ENCODE measurements around the gene ABCA13.

Gene ABCA13

DNA sequence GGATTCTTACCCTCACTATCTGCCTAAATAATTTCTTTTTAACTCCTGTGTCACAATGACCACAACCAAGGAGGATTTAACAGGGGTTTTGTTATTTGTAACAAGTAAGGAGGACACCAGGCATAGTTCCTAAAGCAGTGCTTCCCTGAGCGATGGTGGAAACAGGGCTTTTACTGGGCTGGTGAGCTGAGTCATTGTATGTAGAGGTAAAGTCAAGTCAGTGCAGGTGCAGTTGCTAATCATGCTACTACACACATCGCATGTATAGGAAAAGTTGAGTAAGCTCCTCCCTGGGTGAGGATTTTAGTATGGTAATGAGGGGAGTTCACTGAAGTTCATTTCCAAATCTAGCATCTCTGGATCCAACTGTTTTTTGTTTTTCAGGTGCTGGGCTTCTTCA lies 22.9 kb upstream of the ABCA13 start:
- Histone ChIP-seq H3K27ac (ENCODE audit: low read length) (no peak overlapping the region), H3K4me1 (ENCODE audit: control insufficient read depth in 1 of 2, insufficient read depth in 2 of 2, low read length in 2 of 2) (no peaks in the 10 kb centered on the region), H3K4me3 (ENCODE audit: low read depth in 1 of 2, low read length in 2 of 2) (no peak overlapping the region), H3K27me3 (ENCODE audit: low read depth, low read length) (no peaks in the 10 kb centered on the region), H3K36me3 (ENCODE audit: control insufficient read depth in 1 of 2, insufficient read depth in 2 of 2, low read length in 2 of 2) (no peaks in the 10 kb centered on the region), H3K9me3 (ENCODE audit: control insufficient read depth in 1 of 2, low read length in 2 of 2) (no peaks in the 10 kb centered on the region)

DNA sequence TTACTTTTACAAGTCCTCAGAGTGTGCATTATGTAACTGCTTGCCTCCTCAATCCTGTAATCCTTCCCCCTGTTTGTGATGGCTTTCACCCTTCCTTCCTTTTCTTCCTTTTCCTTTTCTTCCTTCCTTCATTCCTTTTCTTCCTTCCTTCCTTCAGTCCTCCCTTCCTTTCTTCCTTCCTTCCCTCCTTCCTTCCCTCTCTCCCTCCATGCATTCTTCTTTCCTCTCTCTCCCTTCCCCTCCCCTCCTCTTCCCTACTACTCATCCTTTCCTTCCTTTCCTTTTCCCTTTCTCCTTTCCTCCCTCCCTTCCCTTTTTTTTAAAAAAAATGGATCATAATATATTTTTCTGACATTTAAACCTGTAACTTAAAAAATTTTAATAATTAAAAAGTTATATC lies 22.2 kb upstream of the ABCA13 start:
- Histone ChIP-seq H3K27me3 (ENCODE audit: low read depth, low read length) (no peaks in the 10 kb centered on the region), H3K4me1 (ENCODE audit: control insufficient read depth in 1 of 2, insufficient read depth in 2 of 2, low read length in 2 of 2) (no peaks in the 10 kb centered on the region), H3K36me3 (ENCODE audit: control insufficient read depth in 1 of 2, insufficient read depth in 2 of 2, low read length in 2 of 2) (no peaks in the 10 kb centered on the region), H3K4me3 (ENCODE audit: low read depth in 1 of 2, low read length in 2 of 2) (no peak overlapping the region), H3K9me3 (ENCODE audit: control insufficient read depth in 1 of 2, low read length in 2 of 2) (no peaks in the 10 kb centered on the region), H3K27ac (ENCODE audit: low read length) (no peak overlapping the region)

DNA sequence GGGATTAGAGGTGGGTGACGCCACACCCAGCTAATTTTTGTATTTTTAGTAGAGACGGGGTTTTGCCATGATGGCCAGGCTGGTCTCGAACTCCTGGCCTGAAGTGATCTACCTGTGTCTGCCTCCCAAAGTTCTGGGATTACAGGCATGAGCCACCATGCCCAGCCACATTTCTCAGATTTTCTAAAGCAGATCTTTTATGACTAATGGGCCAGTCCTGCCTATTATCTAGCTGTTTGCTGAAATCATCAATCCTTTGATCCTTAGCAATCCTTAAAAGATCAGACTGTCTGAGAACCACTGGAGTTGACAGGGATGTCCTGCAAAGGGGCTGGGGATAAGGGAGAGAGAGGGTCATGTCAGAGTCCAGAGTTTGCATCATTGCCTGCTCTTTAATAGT lies 21.2 kb upstream of the ABCA13 start:
- Histone ChIP-seq H3K27ac (ENCODE audit: low read length) (no peak overlapping the region), H3K4me1 (ENCODE audit: control insufficient read depth in 1 of 2, insufficient read depth in 2 of 2, low read length in 2 of 2) (no peaks in the 10 kb centered on the region), H3K27me3 (ENCODE audit: low read depth, low read length) (no peaks in the 10 kb centered on the region), H3K4me3 (ENCODE audit: low read depth in 1 of 2, low read length in 2 of 2) (no peak overlapping the region), H3K9me3 (ENCODE audit: control insufficient read depth in 1 of 2, low read length in 2 of 2) (no peaks in the 10 kb centered on the region), H3K36me3 (ENCODE audit: control insufficient read depth in 1 of 2, insufficient read depth in 2 of 2, low read length in 2 of 2) (no peaks in the 10 kb centered on the region)

DNA sequence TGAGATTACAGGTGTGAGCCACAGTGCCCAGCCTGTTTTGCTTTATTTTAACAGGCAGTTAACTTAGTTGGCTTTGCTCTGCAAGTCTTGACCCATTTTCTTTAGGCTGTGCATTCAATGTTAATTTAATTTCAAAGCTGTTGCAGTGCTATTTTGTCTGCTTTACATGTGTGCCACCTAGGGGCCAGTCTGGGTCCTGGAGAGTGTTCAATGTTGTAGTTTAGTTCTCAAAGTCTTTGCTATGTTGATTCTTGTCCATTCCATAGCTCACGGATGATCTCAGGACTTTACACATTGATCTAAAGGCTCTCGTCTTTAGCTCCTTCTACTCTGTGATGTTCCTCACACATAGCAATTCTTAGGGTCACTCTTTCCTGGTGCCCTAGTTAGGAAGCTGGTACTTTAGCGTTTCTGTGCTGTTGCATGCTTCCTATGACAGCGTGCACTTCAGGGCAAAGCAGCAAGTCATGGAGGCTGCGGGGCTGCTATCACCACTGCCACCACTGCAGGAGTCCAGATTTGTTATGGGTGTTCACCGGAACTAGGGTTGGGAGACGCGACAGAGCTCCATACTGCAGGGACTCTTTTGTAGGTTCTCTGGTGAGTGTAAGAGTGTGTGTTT lies 16.4 kb upstream of the ABCA13 start:
- no peaks in the 10 kb centered on the region for H3K36me3 ChIP-seq (ENCODE audit: control insufficient read depth in 1 of 2, insufficient read depth in 2 of 2, low read length in 2 of 2)
- H3K9me3 ChIP-seq (ENCODE audit: control insufficient read depth in 1 of 2, low read length in 2 of 2): no peaks in the 10 kb centered on the region
- H3K27me3 ChIP-seq (ENCODE audit: low read depth, low read length): no peaks in the 10 kb centered on the region
- H3K27ac ChIP-seq (ENCODE audit: low read length): no peak overlapping the region
- no peak overlapping the region for H3K4me3 ChIP-seq (ENCODE audit: low read depth in 1 of 2, low read length in 2 of 2)
- H3K4me1 ChIP-seq (ENCODE audit: control insufficient read depth in 1 of 2, insufficient read depth in 2 of 2, low read length in 2 of 2): no peaks in the 10 kb centered on the region

DNA sequence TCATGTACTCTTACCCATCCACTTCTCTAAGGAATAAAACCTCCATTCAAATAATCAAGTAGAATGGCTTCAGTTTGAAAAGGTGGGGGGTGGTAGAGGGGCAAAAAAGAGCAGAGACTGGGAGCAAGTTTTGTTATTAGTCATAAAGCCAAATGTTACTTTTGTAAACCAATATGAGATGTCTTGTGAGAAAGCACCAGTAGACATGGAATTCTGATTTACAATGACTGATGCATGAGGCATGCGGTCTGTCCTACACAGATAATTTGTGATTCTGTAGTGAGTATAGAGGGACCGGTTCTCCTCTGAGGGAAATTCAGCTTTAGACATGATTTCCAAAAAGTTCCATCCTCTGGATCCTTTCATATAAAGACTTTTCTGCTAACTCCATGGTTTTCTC lies 12.9 kb upstream of the ABCA13 start:
- Histone ChIP-seq H3K36me3 (ENCODE audit: control insufficient read depth in 1 of 2, insufficient read depth in 2 of 2, low read length in 2 of 2) (no peaks in the 10 kb centered on the region), H3K27me3 (ENCODE audit: low read depth, low read length) (no peaks in the 10 kb centered on the region), H3K27ac (ENCODE audit: low read length) (no peak overlapping the region), H3K9me3 (ENCODE audit: control insufficient read depth in 1 of 2, low read length in 2 of 2) (no peaks in the 10 kb centered on the region), H3K4me1 (ENCODE audit: control insufficient read depth in 1 of 2, insufficient read depth in 2 of 2, low read length in 2 of 2) (no peaks in the 10 kb centered on the region), H3K4me3 (ENCODE audit: low read depth in 1 of 2, low read length in 2 of 2) (no peak overlapping the region)

DNA sequence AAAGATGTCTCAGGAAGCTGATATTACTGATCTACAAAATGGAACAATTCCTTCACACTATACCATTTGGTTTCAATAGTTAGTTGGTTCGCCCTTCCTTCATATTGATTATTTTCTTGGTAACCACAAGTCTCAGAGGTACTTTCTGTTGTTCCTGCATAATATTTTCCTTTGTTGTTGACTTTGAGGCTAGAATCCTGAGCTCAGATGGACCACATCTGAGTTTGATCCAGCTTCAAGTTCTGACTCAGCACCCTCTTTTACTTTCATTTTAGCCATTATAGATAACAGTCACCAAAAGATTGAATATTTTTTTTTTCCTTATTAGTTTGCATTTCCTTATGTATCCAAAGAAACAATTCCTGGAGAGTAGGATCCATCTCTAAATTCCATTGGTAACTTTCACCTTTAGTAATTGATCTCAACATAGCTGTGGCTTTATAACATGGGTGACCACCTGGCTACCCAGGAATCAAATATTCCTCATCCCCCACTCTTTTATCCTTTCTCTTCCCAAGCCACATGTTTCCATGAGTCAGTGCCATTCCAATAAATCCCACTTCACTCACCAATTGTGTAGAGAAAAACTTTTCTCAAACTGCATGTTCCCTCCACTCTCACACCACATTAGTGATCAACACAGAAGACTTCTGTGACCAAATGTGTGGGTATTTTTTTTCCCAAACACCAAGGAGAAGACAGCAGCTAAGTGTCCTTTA lies 9.7 kb upstream of the ABCA13 start:
- Histone ChIP-seq H3K36me3 (ENCODE audit: control insufficient read depth in 1 of 2, insufficient read depth in 2 of 2, low read length in 2 of 2) (no peaks in the 10 kb centered on the region), H3K9me3 (ENCODE audit: control insufficient read depth in 1 of 2, low read length in 2 of 2) (no peaks in the 10 kb centered on the region), H3K4me3 (ENCODE audit: low read depth in 1 of 2, low read length in 2 of 2) (no peak overlapping the region), H3K4me1 (ENCODE audit: control insufficient read depth in 1 of 2, insufficient read depth in 2 of 2, low read length in 2 of 2) (no peaks in the 10 kb centered on the region), H3K27me3 (ENCODE audit: low read depth, low read length) (no peaks in the 10 kb centered on the region), H3K27ac (ENCODE audit: low read length) (no peak overlapping the region)

DNA sequence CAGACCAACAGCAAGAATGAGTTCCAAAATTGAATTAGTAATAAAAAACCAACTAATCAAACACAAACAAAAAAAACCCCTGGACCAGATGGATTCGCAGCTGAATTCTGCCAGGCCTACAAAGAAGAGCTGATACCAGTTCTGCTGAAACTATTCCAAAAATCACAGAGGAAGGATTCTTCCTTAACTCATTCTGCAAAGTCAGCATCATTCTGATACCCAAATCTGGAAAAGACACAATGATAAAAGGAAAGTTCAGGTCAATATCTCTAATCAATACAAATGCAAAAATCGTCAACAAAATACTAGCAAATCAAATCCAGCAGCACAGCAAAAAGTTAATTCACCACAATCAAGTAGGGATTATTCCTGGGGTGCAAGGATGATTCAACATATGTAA lies 6.1 kb upstream of the ABCA13 start:
- H3K4me1 ChIP-seq (ENCODE audit: control insufficient read depth in 1 of 2, insufficient read depth in 2 of 2, low read length in 2 of 2): no peaks in the 10 kb centered on the region

DNA sequence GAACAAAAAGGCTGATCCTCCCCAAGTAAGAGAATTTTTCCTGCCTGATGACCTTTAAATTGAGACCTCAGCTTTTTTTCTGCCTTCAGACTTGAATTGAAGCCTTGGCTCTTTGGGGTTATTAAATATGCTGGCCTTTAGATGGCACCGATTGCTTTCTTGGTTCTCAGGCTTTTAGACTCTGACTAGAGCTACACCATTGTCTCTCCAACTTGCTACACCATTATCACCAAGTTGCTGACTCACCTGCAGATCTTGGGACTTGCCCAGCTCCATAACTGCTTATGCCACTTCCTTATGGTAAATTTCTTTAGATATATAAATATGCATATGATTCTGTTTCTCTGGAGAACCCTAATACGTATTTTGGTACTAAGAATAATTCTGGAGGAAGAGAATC lies 3.1 kb upstream of the ABCA13 start:
- Histone ChIP-seq H3K4me1 (ENCODE audit: control insufficient read depth in 1 of 2, insufficient read depth in 2 of 2, low read length in 2 of 2) (no peaks in the 10 kb centered on the region), H3K27me3 (ENCODE audit: low read depth, low read length) (no peaks in the 10 kb centered on the region), H3K27ac (ENCODE audit: low read length) (no peak overlapping the region), H3K4me3 (ENCODE audit: low read depth in 1 of 2, low read length in 2 of 2) (no peak overlapping the region), H3K36me3 (ENCODE audit: control insufficient read depth in 1 of 2, insufficient read depth in 2 of 2, low read length in 2 of 2) (no peaks in the 10 kb centered on the region), H3K9me3 (ENCODE audit: control insufficient read depth in 1 of 2, low read length in 2 of 2) (no peaks in the 10 kb centered on the region)

More for the DNA sequence above, 6.1 kb upstream of the ABCA13 start:
- no peaks in the 10 kb centered on the region for H3K9me3 ChIP-seq (ENCODE audit: control insufficient read depth in 1 of 2, low read length in 2 of 2)
- H3K27me3 ChIP-seq (ENCODE audit: low read depth, low read length): no peaks in the 10 kb centered on the region
- no peak overlapping the region for H3K4me3 ChIP-seq (ENCODE audit: low read depth in 1 of 2, low read length in 2 of 2)
- H3K27ac ChIP-seq (ENCODE audit: low read length): no peak overlapping the region
- H3K36me3 ChIP-seq (ENCODE audit: control insufficient read depth in 1 of 2, insufficient read depth in 2 of 2, low read length in 2 of 2): no peaks in the 10 kb centered on the region

DNA sequence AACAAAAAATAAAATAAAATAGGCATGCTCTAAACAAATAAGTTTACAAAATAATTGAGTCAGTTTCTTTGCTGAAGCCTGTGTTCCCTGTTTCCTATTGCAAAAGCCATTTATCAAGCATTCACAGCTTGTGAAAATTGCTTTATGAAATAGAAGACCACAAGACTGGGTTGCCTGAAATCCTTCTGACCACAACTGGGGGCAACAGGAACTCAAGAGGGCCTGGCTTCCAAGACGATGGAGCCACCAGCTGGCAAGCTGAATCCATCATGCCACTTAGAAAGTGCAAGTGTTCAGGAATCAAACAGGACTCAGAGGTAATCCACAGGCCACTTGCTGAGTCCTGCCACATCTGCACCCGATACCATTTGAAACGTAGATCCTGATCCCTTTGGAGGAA lies 752 bp upstream of the ABCA13 start:
- Histone ChIP-seq H3K9me3 (ENCODE audit: control insufficient read depth in 1 of 2, low read length in 2 of 2) (no peaks in the 10 kb centered on the region), H3K4me1 (ENCODE audit: control insufficient read depth in 1 of 2, insufficient read depth in 2 of 2, low read length in 2 of 2) (no peaks in the 10 kb centered on the region), H3K36me3 (ENCODE audit: control insufficient read depth in 1 of 2, insufficient read depth in 2 of 2, low read length in 2 of 2) (no peaks in the 10 kb centered on the region)

DNA sequence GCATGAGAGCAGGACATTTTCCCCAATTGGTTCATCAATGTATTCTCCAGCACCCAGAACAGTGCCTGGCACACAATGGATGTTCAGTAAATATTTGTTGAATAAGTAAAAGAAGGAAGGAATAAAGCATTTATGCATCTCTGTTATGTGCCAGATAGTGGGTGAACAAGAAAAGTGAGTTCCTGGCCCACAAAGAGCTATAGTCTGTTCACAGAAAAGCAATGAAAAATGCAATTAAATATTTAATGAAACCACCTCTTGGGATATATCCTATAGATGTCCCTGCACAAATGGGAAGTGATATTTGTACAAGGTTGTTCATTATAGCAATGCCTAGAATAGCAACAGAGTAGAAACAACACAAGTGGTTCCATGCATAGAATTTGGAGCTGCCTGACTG lies 2.1 kb downstream of the ABCA13 start:
- Histone ChIP-seq H3K4me1 (ENCODE audit: control insufficient read depth in 1 of 2, insufficient read depth in 2 of 2, low read length in 2 of 2) (no peaks in the 10 kb centered on the region), H3K27ac (ENCODE audit: low read length) (no peak overlapping the region), H3K36me3 (ENCODE audit: control insufficient read depth in 1 of 2, insufficient read depth in 2 of 2, low read length in 2 of 2) (no peaks in the 10 kb centered on the region), H3K9me3 (ENCODE audit: control insufficient read depth in 1 of 2, low read length in 2 of 2) (no peaks in the 10 kb centered on the region), H3K4me3 (ENCODE audit: low read depth in 1 of 2, low read length in 2 of 2) (no peak overlapping the region), H3K27me3 (ENCODE audit: low read depth, low read length) (no peaks in the 10 kb centered on the region)

More for the DNA sequence above, 752 bp upstream of the ABCA13 start:
- Histone ChIP-seq H3K27ac (ENCODE audit: low read length) (no peak overlapping the region), H3K4me3 (ENCODE audit: low read depth in 1 of 2, low read length in 2 of 2) (no peak overlapping the region), H3K27me3 (ENCODE audit: low read depth, low read length) (no peaks in the 10 kb centered on the region)

DNA sequence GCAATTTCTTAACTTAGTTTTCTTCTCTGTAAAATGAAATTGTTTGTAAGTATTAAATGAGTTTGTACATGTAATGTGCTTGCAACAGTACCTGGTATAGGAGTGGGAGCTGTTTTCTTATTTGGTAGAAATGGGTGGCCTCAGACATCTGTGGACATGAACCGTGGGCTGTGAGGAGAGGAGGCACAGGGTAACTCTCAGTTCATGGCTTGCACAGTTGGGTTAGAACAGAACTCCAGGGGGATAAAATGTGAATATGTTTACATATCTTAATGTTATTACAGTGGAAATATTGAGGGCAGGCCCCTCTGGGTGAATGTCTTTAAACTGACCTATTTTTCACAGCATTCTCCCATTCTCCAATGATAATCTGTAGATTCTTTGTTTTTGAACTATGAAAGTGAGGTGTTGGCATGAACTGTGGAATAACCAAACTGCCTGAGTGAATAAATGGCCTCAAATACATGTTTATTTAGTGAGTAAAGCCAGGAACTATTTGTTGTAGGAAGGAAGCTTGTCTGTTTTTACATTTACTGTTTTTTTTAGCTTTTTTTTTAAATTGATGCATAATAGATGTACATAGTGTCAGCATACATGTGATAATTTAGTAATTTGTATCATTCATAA lies 2.6 kb downstream of the ABCA13 start:
- Histone ChIP-seq H3K27ac (ENCODE audit: low read length) (no peak overlapping the region), H3K27me3 (ENCODE audit: low read depth, low read length) (no peaks in the 10 kb centered on the region)

More for the DNA sequence above, 2.6 kb downstream of the ABCA13 start:
- Histone ChIP-seq H3K4me3 (ENCODE audit: low read depth in 1 of 2, low read length in 2 of 2) (no peak overlapping the region), H3K36me3 (ENCODE audit: control insufficient read depth in 1 of 2, insufficient read depth in 2 of 2, low read length in 2 of 2) (no peaks in the 10 kb centered on the region), H3K4me1 (ENCODE audit: control insufficient read depth in 1 of 2, insufficient read depth in 2 of 2, low read length in 2 of 2) (no peaks in the 10 kb centered on the region), H3K9me3 (ENCODE audit: control insufficient read depth in 1 of 2, low read length in 2 of 2) (no peaks in the 10 kb centered on the region)
